GM21723 (cell line): ENCODE data around the gene WDTC1.
"Not testable (repeated sequence)": the region's sequence is repeated elsewhere in the genome, so short reads cannot be mapped to it uniquely, and the experiment has no call there.

ENCODE experiments used
- ATAC-seq: cut with Tn5 transposase; IDR thresholded peaks from one replicate; pipeline ENCODE4 v1.9.1; 2021; ENCODE audit warnings: mild to moderate bottlenecking, moderate library complexity; ENCODE audit not compliant: unreplicated experiment

Gene WDTC1

DNA sequence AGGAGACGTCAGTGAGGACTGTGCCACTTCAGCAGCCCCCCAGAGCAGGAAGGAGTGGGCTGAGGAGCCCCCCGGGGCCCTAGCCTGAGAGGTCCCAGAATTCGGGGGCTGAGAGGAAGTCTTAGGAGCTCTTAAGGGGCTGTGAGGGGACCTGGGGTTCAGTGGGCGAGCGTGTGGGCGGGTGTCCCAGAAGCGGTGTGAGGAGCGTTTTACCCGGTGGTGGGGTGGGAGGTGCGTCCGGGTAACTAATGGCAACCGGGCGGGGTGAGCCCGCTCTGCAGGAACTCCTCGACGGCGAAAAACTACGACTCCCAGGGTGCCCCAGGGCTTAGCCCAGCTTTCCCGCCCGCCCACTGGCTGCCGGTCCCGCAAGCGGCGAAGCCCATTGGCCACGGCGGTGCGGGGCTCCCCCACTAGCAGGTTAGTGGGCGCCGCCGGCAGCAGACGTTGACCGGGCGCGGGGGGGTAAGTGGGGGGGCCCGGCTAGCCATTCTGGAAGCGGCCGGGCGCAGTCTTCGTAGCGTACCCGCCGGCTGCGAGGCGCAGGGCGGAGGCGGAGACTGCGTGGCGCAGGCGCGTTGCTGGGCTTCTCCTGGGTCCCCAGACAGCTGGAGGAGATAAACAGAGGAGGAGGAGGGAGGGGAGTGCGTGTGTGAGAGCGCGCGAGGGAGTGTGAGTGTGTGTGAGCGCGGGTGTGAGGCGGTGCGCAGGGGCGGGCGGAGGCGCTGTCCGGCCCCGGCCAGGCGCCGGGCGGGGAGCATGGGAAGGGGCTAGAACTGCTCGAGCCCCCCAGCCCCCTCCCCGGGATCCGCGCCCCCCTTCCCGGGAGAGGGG is at the start of gene WDTC1:
Gene WDTC1 (plus strand): TSS at position 584 of the 834 bp plus-strand sequence. CDS start 26,423 bp downstream, outside the sequence.
- ATAC-seq = peak; percentile 88

GRCh38 chr1:27184665-27185064 is 49.8 kb upstream of the WDTC1 start:
- not testable (repeated sequence) for ATAC-seq

- ATAC-seq = no peak
Measured at GRCh38 chr1:27192039-27192529, 42.3 kb upstream of the WDTC1 start.

GRCh38 chr1:27193194-27193593 is 41.2 kb upstream of the WDTC1 start:
- ATAC-seq = no peak

- ATAC-seq = no peak
Measured at GRCh38 chr1:27201295-27201694, 33.1 kb upstream of the WDTC1 start.

GRCh38 chr1:27203946-27204345 is 30.5 kb upstream of the WDTC1 start:
- no peak for ATAC-seq

DNA sequence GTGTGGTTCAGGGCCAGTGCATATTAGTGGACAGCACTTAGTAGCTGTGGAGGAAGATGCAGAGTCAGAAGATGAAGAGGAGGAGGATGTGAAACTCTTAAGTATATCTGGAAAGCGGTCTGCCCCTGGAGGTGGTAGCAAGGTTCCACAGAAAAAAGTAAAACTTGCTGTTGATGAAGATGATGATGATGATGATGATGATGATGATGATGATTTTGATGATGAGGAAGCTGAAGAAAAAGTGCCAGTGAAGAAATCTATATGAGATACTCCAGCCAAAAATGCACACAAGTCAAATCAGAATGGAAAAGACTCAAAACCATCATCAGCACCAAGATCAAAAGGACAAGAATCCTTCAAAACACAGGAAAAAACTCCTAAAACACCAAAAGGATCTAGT is 27.2 kb upstream of the WDTC1 start:
- ATAC-seq = not testable (repeated sequence)

DNA sequence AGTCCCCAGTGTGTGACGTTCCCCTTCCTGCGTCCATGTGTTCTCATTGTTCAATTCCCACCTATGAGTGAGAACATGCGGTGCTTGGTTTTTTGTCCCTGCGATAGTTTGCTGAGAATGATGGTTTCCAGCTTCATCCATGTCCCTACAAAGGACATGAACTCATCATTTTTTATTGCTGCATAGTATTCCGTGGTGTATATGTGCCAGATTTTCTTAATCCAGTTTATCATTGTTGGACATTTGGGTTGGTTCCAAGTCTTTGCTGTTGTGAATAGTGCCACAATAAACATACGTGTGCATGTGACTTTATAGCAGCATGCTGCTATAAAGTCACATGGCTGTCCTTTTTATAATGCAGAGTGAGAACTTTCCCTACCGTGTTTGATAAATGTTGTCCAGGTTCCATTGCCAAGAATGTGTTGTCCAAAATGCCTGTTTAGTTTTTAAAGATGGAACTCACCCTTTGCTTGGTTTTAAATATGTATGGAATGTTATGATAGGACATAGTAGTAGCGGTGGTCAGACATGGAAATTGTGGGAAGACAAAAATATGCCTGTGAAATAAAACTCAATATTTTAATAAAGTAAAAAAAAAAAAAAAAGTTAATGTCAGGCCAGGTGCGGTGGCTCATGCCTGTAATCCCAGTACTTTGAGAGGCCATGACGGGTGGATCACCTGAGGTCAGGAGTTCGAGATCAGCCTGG is 26.1 kb upstream of the WDTC1 start:
- not testable (repeated sequence) for ATAC-seq

DNA sequence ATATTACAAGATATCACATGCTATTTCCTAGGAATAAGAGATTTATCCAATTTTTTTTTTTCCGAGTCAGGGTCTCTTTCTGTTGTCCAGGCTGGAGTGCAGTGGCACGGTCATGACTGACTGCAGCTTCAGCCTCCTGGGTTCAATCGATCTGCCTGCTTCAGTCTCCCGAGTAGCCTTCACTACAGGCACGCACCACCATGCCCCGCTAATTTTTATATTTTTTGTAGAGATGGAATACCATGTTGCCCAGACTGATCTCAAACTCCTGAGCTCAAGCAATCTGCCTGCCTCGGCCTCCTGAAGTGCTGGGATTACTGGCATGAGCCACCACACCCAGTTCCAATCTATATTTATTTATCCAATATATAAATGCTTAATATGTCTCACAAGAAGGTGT is 18.0 kb upstream of the WDTC1 start:
- ATAC-seq = no peak

DNA sequence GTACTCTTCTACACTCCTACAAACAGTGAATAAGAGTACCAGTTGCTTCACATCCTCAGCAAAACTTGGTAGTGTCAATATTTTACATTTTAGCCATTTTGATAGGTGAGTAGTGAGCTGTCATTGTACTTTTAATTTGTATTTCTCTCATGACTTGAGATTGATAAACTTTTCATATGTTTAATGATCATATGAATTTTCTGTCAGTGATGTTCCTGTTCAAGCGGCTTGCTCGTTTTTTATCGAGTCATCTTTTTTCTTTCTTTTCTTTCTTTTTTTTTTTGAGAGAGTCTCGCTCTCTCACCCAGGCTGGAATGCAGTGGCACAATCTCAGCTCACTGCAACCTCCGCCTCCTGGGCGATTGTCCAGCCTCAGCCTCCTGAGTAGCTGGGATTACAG is 17.0 kb upstream of the WDTC1 start:
- no peak for ATAC-seq

DNA sequence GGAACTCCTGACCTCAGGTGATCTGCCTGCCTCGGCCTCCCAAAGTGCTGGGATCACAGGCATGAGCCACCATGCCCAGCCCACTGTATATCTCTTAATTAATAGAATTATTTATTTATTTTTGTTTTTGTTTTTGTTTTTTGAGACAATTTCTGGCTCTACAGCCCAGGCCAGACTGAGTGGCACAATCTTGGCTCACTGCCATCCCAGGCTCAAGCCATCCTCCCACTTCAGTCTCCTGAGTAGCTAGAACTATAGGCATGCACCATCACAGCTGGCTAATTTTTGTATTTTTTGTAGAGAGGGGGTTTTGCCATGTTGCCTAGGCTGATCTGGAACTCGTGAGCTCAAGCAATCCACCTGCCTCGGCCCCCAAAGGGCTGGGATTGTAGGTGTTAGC is 15.7 kb upstream of the WDTC1 start:
- no peak for ATAC-seq

- no peak for ATAC-seq
Measured at GRCh38 chr1:27220096-27220495, 14.3 kb upstream of the WDTC1 start.

DNA sequence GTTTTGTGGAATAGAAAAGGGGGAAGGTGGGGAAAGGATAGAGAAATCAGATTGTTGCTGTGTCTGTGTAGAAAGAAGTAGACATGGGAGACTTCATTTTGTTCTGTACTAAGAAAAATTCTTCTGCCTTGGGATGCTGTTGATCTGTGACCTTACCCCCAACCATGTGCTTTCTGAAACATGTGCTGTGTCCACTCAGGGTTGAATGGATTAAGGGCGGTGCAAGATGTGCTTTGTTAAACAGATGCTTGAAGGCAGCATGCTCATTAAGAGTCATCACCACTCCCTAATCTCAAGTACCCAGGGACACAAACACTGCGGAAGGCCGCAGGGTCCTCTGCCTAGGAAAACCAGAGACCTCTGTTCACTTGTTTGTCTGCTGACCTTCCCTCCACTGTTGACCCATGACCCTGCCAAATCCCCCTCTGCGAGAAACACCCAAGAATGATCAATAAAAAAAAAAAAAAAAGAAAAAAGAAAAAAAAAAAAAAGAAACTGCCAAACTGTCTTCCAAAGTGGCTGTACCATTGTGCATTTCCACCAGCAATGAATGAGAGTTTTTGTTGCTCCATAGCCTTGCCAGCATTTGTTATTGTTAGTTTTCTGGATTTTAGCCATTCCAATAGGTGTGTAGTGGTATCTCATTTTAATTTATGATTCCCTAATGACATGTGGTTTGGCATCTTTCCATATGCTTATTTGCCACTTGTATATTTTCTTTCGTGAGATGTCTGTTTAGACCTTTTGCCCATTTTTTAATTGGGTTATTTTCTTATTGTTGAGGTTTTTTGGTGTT is 13.5 kb upstream of the WDTC1 start:
- ATAC-seq = not testable (repeated sequence)

DNA sequence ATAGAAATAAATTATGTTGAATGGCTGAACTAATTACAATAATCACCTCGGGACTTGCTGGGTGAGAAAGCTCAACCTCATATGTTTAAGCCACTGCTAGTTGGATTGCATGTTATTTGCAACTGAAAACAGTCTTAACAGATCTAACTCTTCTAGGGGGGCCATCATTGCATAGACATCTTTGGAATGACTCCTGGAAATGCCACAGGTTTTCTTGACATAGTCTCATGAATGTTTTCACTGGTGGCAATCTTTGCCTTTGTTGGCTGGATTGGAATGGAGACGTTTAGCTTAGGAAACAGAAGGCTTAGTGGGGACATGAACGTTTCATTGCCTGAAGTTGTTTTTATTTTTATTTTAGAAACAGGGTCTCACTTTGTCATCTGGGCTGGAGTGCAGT is 8.8 kb upstream of the WDTC1 start:
- no peak for ATAC-seq

- ATAC-seq = no peak
Measured at GRCh38 chr1:27227765-27228164, 6.7 kb upstream of the WDTC1 start.

DNA sequence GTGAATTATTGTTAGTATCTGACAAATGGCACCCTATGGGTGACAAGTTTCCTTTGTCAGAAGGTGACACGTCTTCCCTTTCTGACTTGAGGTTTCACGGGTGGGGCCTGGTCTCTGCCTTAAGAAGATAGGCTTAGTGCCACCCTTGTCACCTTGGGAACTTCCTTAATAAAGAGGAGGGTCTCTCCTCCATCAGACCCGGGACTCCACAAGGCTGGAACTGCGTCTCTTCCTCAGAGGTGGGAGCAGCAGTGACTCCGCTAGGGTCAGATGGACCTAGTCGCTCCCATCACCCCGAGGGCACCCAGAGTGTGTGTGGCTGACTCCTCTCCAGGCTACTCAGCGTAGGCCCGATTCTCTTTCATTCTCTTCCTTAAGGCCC is 774 bp upstream of the WDTC1 start:
- ATAC-seq = no peak

- no peak for ATAC-seq
Measured at GRCh38 chr1:27235827-27236226, 1.4 kb downstream of the WDTC1 start.

- ATAC-seq = no peak
Measured at GRCh38 chr1:27237112-27237511, 2.7 kb downstream of the WDTC1 start.

DNA sequence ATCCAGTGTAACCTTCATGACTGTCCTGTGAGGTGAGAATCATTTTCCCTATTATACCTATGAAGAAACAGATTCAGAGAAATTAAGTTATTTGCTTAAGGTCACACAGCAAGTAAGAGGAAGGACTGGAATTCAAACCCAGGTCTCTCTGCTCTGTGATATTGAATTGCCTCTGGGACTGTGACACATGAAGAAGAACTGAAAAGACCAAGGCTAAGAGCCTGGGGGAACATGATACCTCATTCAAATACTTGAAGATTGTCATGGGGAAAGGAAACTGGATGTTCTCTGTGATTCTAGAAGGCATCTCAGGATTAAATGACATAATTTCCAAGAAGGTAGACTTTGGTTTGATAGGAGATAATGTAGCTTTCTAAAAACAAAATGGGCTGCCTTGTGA is 3.6 kb downstream of the WDTC1 start:
- no peak for ATAC-seq

GRCh38 chr1:27241677-27242076 is 7.2 kb downstream of the WDTC1 start:
- ATAC-seq = no peak

- not testable (repeated sequence) for ATAC-seq
Measured at GRCh38 chr1:27243665-27244064, 9.2 kb downstream of the WDTC1 start.
